H1 (cell line): ENCODE measurements around the gene ARHGAP26. TPM values are rescaled to one million over a fixed set of nuclear protein-coding genes. Genes with fewer than 3 reads are reported as not detected.

ENCODE experiments used
- CTCF ChIA-PET: fragments of 300-600 bp; sonication (Branson Sonifier 250); formaldehyde crosslinking; loops from one replicate; lab custom pipeline; 2021; ENCODE audit not compliant: partially characterized antibody; lab: Charles Lee
- POLR2A ChIA-PET: fragments of 300-600 bp; sonication (Branson Sonifier 250); formaldehyde crosslinking; loops from one replicate; lab custom pipeline; 2021; ENCODE audit warnings: inconsistent platforms; ENCODE audit not compliant: partially characterized antibody; lab: Charles Lee
- DNase-seq, 2 experiments: peaks; one replicate each; pipeline versions ENCODE4 v3.0.0 to v3.0.0-alpha.2; 2010 to 2022; ENCODE audit warnings: low spot score in 2 of 2, low read depth in 1 of 2, mixed read lengths in 1 of 2
- FAIRE-seq: peaks from 2 replicates; lab custom pipeline; 2011; peaks lifted over from hg19 to GRCh38; lab: Jason Lieb, UNC
- H2AFZ ChIP-seq: 2 replicates; pipeline ENCODE4 v1.8.1; 2012; ENCODE audit warnings: low read length, inconsistent platforms
- H2AK5ac ChIP-seq: 2 replicates; pipeline ENCODE4 v1.6.1; 2013; ENCODE audit warnings: low read depth, low read length
- H2BK120ac ChIP-seq: replicated peaks from 2 replicates; pipeline ENCODE3; 2013; ENCODE audit warnings: low read depth, low read length, inconsistent platforms
- H2BK12ac ChIP-seq: 2 replicates; pipeline ENCODE4 v1.6.1; 2013; ENCODE audit warnings: low read depth, low read length
- H2BK15ac ChIP-seq: 2 replicates; pipeline ENCODE4 v1.6.1; 2013; ENCODE audit warnings: low read length
- H2BK20ac ChIP-seq: 2 replicates; pipeline ENCODE4 v1.6.1; 2013; ENCODE audit warnings: low read length
- H2BK5ac ChIP-seq: 2 replicates; pipeline ENCODE4 v1.6.1; 2013; ENCODE audit warnings: low read depth, low read length
- H3K14ac ChIP-seq: 2 replicates; pipeline ENCODE4 v1.6.1; 2013; ENCODE audit warnings: inconsistent platforms; ENCODE audit not compliant: insufficient read length
- H3K18ac ChIP-seq: 2 replicates; pipeline ENCODE4 v1.6.1; 2013; ENCODE audit warnings: low read length; ENCODE audit errors: extremely low read depth
- H3K23ac ChIP-seq: 2 replicates; pipeline ENCODE4 v1.6.1; 2013; ENCODE audit warnings: inconsistent platforms; ENCODE audit not compliant: insufficient read length
- H3K23me2 ChIP-seq: 2 replicates; pipeline ENCODE4 v1.6.1; 2013; ENCODE audit warnings: low read depth, low read length
- H3K27ac ChIP-seq: 2 replicates; pipeline ENCODE4 v1.6.1; 2011; ENCODE audit warnings: low read depth, low read length, inconsistent platforms
- H3K27me3 ChIP-seq, 4 experiments: replicated peaks in 1 of 4; 1 replicate in 1 of 4; 2 replicates in 3 of 4; pipeline versions ENCODE4 v1.6.1 to v1.8.1; 2011 to 2013; ENCODE audit warnings: low read length in 3 of 4, mild to moderate bottlenecking in 3 of 4, inconsistent platforms in 2 of 4, mixed read lengths in 2 of 4, moderate library complexity in 1 of 4; ENCODE audit not compliant: control insufficient read depth in 3 of 4, insufficient read depth in 3 of 4; ENCODE audit errors: extremely low read depth in 1 of 4
- H3K36me3 ChIP-seq, 4 experiments: 2 replicates each; pipeline versions ENCODE4 v1.6.1 to v1.8.1; 2011 to 2013; ENCODE audit warnings: mild to moderate bottlenecking in 4 of 4, low read length in 3 of 4, moderate library complexity in 2 of 4, control low read depth in 1 of 4, inconsistent platforms in 1 of 4; ENCODE audit not compliant: insufficient read depth in 4 of 4, control insufficient read depth in 2 of 4
- H3K4ac ChIP-seq: replicated peaks from 2 replicates; pipeline ENCODE3; 2013; ENCODE audit warnings: low read length, low read depth, mixed read lengths, inconsistent platforms; ENCODE audit not compliant: insufficient read length
- H3K4me1 ChIP-seq, 4 experiments: replicated peaks in 1 of 4; 1 replicate in 1 of 4; 2 replicates in 3 of 4; pipeline versions ENCODE4 v1.6.1 to v1.8.1; 2011 to 2013; ENCODE audit warnings: low read length in 3 of 4, inconsistent platforms in 2 of 4, mixed read lengths in 1 of 4; ENCODE audit not compliant: insufficient read depth in 4 of 4, control insufficient read depth in 3 of 4
- H3K4me2 ChIP-seq, 2 experiments: 2 replicates each; pipeline versions ENCODE4 v1.6.1 to v1.8.1; 2011 to 2013; ENCODE audit warnings: low read depth in 2 of 2, low read length in 2 of 2, control low read depth in 1 of 2, inconsistent platforms in 1 of 2, mild to moderate bottlenecking in 1 of 2; ENCODE audit not compliant: insufficient read depth in 1 of 2
- H3K4me3 ChIP-seq, 4 experiments: fragments of 200-600, 300-600 bp in 1 of 4; sonication (generic), shearing (Covaris generic), sonication (Bioruptor Twin) in 1 of 4; 2 replicates each; pipeline versions ENCODE4 v1.5.1 to v1.8.1; 2011 to 2016; ENCODE audit warnings: low read length in 4 of 4, low read depth in 3 of 4, control low read depth in 2 of 4, inconsistent platforms in 2 of 4, mild to moderate bottlenecking in 2 of 4, mixed read lengths in 1 of 4, moderate library complexity in 1 of 4; ENCODE audit not compliant: insufficient read depth in 2 of 4; ENCODE audit errors: extremely low read depth in 1 of 4
- H3K56ac ChIP-seq: replicated peaks from 2 replicates; pipeline ENCODE3; 2013; ENCODE audit warnings: low read depth, mild to moderate bottlenecking, mixed read lengths, low read length, inconsistent platforms; ENCODE audit not compliant: insufficient read length
- H3K79me1 ChIP-seq: 2 replicates; pipeline ENCODE4 v1.6.1; 2013; ENCODE audit warnings: low read depth, low read length, control low read depth
- H3K79me2 ChIP-seq, 2 experiments: 2 replicates each; pipeline versions ENCODE4 v1.6.1 to v1.8.1; 2012 to 2013; ENCODE audit warnings: low read length in 2 of 2, mild to moderate bottlenecking in 2 of 2, inconsistent platforms in 1 of 2; ENCODE audit not compliant: insufficient read depth in 2 of 2, control insufficient read depth in 1 of 2
- H3K9ac ChIP-seq, 4 experiments: replicated peaks in 1 of 4; 1 replicate in 1 of 4; 2 replicates in 3 of 4; pipeline versions ENCODE4 v1.6.1 to v1.8.1; 2011 to 2013; ENCODE audit warnings: low read depth in 3 of 4, low read length in 3 of 4, control low read depth in 2 of 4, mild to moderate bottlenecking in 2 of 4, moderate library complexity in 2 of 4, inconsistent platforms in 1 of 4; ENCODE audit errors: extremely low read depth in 1 of 4
- H3K9me3 ChIP-seq, 2 experiments: 2 replicates each; pipeline versions ENCODE4 v1.6.1 to v1.8.1; 2012 to 2013; ENCODE audit warnings: mild to moderate bottlenecking in 2 of 2, moderate library complexity in 2 of 2, control low read depth in 1 of 2, inconsistent platforms in 1 of 2, low read depth in 1 of 2, low read length in 1 of 2, mixed read lengths in 1 of 2; ENCODE audit not compliant: insufficient read depth in 2 of 2
- H4K20me1 ChIP-seq, 2 experiments: replicated peaks in 1 of 2; 2 replicates each; pipeline versions ENCODE3 to v1.8.1; 2011 to 2013; ENCODE audit warnings: inconsistent platforms in 2 of 2, low read length in 2 of 2, mild to moderate bottlenecking in 1 of 2; ENCODE audit not compliant: insufficient read depth in 2 of 2, control insufficient read depth in 1 of 2
- H4K5ac ChIP-seq: 2 replicates; pipeline ENCODE4 v1.6.1; 2013; ENCODE audit warnings: low read length, low read depth, mixed read lengths, inconsistent platforms; ENCODE audit not compliant: insufficient read length
- H4K8ac ChIP-seq: 2 replicates; pipeline ENCODE4 v1.8.0; 2013; ENCODE audit warnings: mild to moderate bottlenecking, moderate library complexity, low read length, inconsistent platforms; ENCODE audit not compliant: insufficient read depth; ENCODE audit errors: extremely low read depth
- H4K91ac ChIP-seq: replicated peaks from 2 replicates; pipeline ENCODE3; 2013; ENCODE audit warnings: low read length, mixed read lengths, inconsistent platforms; ENCODE audit not compliant: insufficient read length
- BCL11A ChIP-seq, 2 experiments: IDR thresholded peaks; one replicate each; pipeline ENCODE4 v1.6.1; 2011; ENCODE audit warnings: low read depth in 2 of 2, low read length in 2 of 2, mild to moderate bottlenecking in 2 of 2
- CHD2 ChIP-seq: IDR thresholded peaks from 2 replicates; pipeline ENCODE4 v1.6.1; 2012; ENCODE audit warnings: low read length, improper control_type of control experiment
- JUN ChIP-seq: IDR thresholded peaks from 2 replicates; pipeline ENCODE4 v1.6.1; 2011; ENCODE audit warnings: low read depth, mild to moderate bottlenecking, improper control_type of control experiment, low read length
- KDM4A ChIP-seq: IDR thresholded peaks from one replicate; pipeline ENCODE4 v1.7.1; 2012; ENCODE audit warnings: low read depth, mild to moderate bottlenecking, moderate library complexity, low read length, inconsistent platforms; ENCODE audit not compliant: severe bottlenecking
- RAD21 ChIP-seq, 2 experiments: IDR thresholded peaks in 1 of 2; conservative IDR thresholded peaks in 1 of 2; 2 replicates each; pipeline ENCODE4 v1.6.1; 2011; ENCODE audit warnings: low read depth in 2 of 2, low read length in 2 of 2, improper control_type of control experiment in 1 of 2, inconsistent platforms in 1 of 2, mild to moderate bottlenecking in 1 of 2, moderate library complexity in 1 of 2
- RBBP5 ChIP-seq: IDR thresholded peaks from 2 replicates; pipeline ENCODE4 v1.7.1; 2012; ENCODE audit warnings: low read depth, mild to moderate bottlenecking, inconsistent platforms, low read length, moderate library complexity, borderline replicate concordance
- SAP30 ChIP-seq: fragments of 300-600 bp; sonication (generic); IDR thresholded peaks from 2 replicates; pipeline ENCODE4 v1.7.1; 2012; ENCODE audit warnings: low read length, moderate library complexity, mild to moderate bottlenecking, inconsistent platforms; ENCODE audit not compliant: insufficient read depth, insufficient replicate concordance
- TCF12 ChIP-seq: IDR thresholded peaks from 2 replicates; pipeline ENCODE4 v1.6.1; 2011; ENCODE audit warnings: low read depth, mild to moderate bottlenecking, low read length
- WGBS, 2 experiments: shearing (Covaris generic) in 1 of 2; methylation state at CpG; one replicate each; pipeline versions ENCODE4 v1.1.6 to v1.1.7; 2013 to 2015; ENCODE audit warnings: low lambda C conversion rate in 2 of 2, mixed read lengths in 2 of 2, inconsistent platforms in 1 of 2, low coverage in 1 of 2, missing lambda C conversion rate in 1 of 2; ENCODE audit not compliant: insufficient replicate concordance in 2 of 2, insufficient coverage in 1 of 2, insufficient read length in 1 of 2; ENCODE audit errors: extremely low coverage in 1 of 2, missing lambda C conversion rate in 1 of 2; 5-methylcytosine and 5-hydroxymethylcytosine counted together
- polyA plus RNA-seq, 7 experiments: library from polyadenylated mRNA; depleted of rRNA in 3 of 7; stranded (reverse) in 5 of 7; unstranded in 2 of 7; fragments of >200 nt in 5 of 7; fragments of 200-250 nt in 2 of 7; gene quantifications; 1 replicate in 5 of 7; 2 replicates in 1 of 7; 4 replicates in 1 of 7; pipeline versions ENCODE4 v1.2.1 to v1.2.3, GENCODE V29; 2011 to 2013; ENCODE audit warnings: missing spikeins in 2 of 7, mixed read lengths in 2 of 7
- total RNA-seq: library from RNA; stranded (reverse); fragmentation: NEBNext Ultra II Directional; extraction: Animal tissue kit (Norgen Biotek cat#: 25700); gene quantifications from 2 replicates; pipeline ENCODE4 v1.2.1, GENCODE V29; 2021
- TF ChIP-seq, protein P1 (sequence below): IDR thresholded peaks from 2 replicates; pipeline ENCODE4 v1.6.1; 2012; ENCODE audit warnings: low read length, inconsistent platforms

Gene ARHGAP26
- total and polyA plus RNA-seq, 2 of the 8 experiments (the other 6 are each of a cell fraction or from before 2014, with no cell fraction given): 7.1 to 24.8 TPM

DNA sequence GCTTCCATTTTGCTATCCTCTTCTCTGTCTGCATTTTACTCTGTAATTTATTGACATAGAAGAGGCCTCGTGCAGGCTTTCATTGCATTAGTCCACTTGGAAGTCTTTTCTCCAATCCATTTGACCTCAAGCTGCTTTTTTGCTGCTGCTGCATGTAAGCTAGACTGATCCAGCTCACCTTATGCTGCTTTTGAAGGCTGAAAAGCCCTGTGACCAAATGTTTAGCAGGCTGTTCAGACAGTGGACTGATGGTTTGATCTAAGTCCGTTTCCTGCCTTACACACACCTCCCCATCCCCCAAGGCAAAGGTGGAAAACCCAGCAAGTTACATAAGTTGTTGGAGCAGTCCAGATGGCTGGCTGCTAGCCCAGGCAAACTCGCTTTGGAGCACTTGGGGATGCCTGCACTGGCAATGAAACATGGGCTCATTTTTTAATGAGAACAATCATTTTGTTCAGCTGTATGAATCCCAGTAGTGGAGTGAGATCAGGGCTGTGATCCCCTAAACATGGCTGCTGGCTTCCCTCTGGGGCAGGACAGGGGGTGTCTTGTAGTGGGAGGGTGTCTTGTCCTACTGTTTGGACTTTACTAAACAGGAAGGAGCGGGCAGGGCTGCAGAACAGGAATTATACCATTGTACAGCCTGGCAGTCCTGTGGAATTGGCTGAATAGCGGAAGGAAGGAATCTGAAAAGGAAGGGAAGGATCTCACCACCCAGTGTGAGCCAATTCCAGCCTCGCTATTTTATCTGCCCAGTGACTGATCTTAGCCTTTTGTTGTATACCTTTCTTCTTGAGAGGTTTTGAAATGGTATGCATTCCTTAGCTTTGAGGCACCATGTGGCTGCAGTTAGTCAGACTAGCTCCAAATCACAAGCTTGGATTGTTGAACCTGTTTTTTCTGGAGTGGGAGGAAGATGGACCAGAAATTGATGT lies 212.0 kb downstream of the ARHGAP26 start:
- H2BK20ac ChIP-seq: peak overlapping the region; percentile 92; the same call in 1 of the 2 replicates
- TF ChIP-seq RAD21 (IDR thresholded peaks at IDR 0.05 in 1 of 2, conservative IDR thresholded peaks at IDR 0.05 in 1 of 2; ENCODE audit: low read depth in 2 of 2, low read length in 2 of 2) (no peak), KDM4A (no peak), RBBP5 (no peak), SAP30 (no peak), CHD2 (no peak), TCF12 (no peak), BCL11A (IDR thresholded peaks at IDR 0.05; ENCODE audit: low read depth in 2 of 2, low read length in 2 of 2) (no peak), JUN (no peak)
- TF ChIP-seq, protein P1, sequence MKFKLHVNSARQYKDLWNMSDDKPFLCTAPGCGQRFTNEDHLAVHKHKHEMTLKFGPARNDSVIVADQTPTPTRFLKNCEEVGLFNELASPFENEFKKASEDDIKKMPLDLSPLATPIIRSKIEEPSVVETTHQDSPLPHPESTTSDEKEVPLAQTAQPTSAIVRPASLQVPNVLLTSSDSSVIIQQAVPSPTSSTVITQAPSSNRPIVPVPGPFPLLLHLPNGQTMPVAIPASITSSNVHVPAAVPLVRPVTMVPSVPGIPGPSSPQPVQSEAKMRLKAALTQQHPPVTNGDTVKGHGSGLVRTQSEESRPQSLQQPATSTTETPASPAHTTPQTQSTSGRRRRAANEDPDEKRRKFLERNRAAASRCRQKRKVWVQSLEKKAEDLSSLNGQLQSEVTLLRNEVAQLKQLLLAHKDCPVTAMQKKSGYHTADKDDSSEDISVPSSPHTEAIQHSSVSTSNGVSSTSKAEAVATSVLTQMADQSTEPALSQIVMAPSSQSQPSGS: no peak
- no peak overlapping the region for H3K14ac ChIP-seq
- peak overlapping the region; percentile 13; the same call in 1 of the 2 replicates for H2BK15ac ChIP-seq
- no peaks in the 10 kb centered on the region for H3K79me2 ChIP-seq
- peak overlapping the region in 1 of 2 experiments; percentile 35; a peak in 2 of 4 replicates for H3K4me2 ChIP-seq
- H4K20me1 ChIP-seq: no peaks in the 10 kb centered on the region
- H3K23me2 ChIP-seq: no peaks in the 10 kb centered on the region
- peak overlapping the region; percentile 38 for H4K91ac ChIP-seq
- H3K4me3 ChIP-seq: no peak overlapping the region
- no peak overlapping the region for H2BK120ac ChIP-seq
- no peak overlapping the region for H3K9ac ChIP-seq
- CTCF ChIA-PET: interaction anchor here (0.6 to 1.5 kb wide), 8 partner anchors 9 to 529 kb away, joined by 3 to 6 read pairs (median 5); no protein-coding TSS in a partner anchor
- peak overlapping the region; percentile 94 for H2AK5ac ChIP-seq
- H2AFZ ChIP-seq: no peak overlapping the region
- peak overlapping the region; percentile 53; the same call in 1 of the 2 replicates for H3K18ac ChIP-seq
- peak overlapping the region; percentile 90 for H2BK5ac ChIP-seq
- no peak overlapping the region for H3K23ac ChIP-seq
- peaks cover 2 to 13% (median 11%) of the 10 kb centered on the region in 4 experiments for H3K4me1 ChIP-seq
- DNase-seq (no peak), FAIRE-seq (no peak)
- no peak overlapping the region for H4K8ac ChIP-seq
- H3K9me3 ChIP-seq: no peaks in the 10 kb centered on the region
- no peak overlapping the region for H3K27ac ChIP-seq
- POLR2A ChIA-PET: no interaction called here
- H2BK12ac ChIP-seq: peak overlapping the region; percentile 94
- no peak overlapping the region for H3K56ac ChIP-seq
- WGBS, 2 experiments: 81% methylated on average over 6 of the region's 6 CpGs; no CpG with 5 or more reads in 1 of the 2 experiments
- no peak overlapping the region for H4K5ac ChIP-seq
- 0 out of 2 replicates have a peak, but pooled peaks cover 2% of the 10 kb centered on the region for H3K79me1 ChIP-seq
- H3K4ac ChIP-seq: no peak overlapping the region
- H3K36me3 ChIP-seq: no peaks in the 10 kb centered on the region
- H3K27me3 ChIP-seq: no peaks in the 10 kb centered on the region
